ENCODE measurements around the gene RANBP10. TPM values are rescaled to one million over a fixed set of nuclear protein-coding genes. Genes with fewer than 3 reads are reported as not detected.

RANBP10 gene
- total and polyA plus RNA-seq, 2 of the 8 experiments (the other 6 are each of a cell fraction or from before 2014, with no cell fraction given): 14.2 to 16.8 TPM

GRCh38 chr16:67758006-67758405, 48.4 kb downstream of the RANBP10 start (continued):
- no peak for TF ChIP-seq HDAC2 (IDR thresholded peaks at IDR 0.05; ENCODE audit: borderline replicate concordance in 1 of 2, low read depth in 2 of 2, low read length in 2 of 2)
- TF ChIP-seq, protein P1, sequence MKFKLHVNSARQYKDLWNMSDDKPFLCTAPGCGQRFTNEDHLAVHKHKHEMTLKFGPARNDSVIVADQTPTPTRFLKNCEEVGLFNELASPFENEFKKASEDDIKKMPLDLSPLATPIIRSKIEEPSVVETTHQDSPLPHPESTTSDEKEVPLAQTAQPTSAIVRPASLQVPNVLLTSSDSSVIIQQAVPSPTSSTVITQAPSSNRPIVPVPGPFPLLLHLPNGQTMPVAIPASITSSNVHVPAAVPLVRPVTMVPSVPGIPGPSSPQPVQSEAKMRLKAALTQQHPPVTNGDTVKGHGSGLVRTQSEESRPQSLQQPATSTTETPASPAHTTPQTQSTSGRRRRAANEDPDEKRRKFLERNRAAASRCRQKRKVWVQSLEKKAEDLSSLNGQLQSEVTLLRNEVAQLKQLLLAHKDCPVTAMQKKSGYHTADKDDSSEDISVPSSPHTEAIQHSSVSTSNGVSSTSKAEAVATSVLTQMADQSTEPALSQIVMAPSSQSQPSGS (IDR thresholded peaks at IDR 0.05; ENCODE audit: low read length): no peak
- TF ChIP-seq EZH2 (IDR thresholded peaks at IDR 0.05; ENCODE audit: low read depth, low read length, severe bottlenecking): no peak
